ENCODE measurements around the gene FGFR2.

The FGFR2 gene

DNA sequence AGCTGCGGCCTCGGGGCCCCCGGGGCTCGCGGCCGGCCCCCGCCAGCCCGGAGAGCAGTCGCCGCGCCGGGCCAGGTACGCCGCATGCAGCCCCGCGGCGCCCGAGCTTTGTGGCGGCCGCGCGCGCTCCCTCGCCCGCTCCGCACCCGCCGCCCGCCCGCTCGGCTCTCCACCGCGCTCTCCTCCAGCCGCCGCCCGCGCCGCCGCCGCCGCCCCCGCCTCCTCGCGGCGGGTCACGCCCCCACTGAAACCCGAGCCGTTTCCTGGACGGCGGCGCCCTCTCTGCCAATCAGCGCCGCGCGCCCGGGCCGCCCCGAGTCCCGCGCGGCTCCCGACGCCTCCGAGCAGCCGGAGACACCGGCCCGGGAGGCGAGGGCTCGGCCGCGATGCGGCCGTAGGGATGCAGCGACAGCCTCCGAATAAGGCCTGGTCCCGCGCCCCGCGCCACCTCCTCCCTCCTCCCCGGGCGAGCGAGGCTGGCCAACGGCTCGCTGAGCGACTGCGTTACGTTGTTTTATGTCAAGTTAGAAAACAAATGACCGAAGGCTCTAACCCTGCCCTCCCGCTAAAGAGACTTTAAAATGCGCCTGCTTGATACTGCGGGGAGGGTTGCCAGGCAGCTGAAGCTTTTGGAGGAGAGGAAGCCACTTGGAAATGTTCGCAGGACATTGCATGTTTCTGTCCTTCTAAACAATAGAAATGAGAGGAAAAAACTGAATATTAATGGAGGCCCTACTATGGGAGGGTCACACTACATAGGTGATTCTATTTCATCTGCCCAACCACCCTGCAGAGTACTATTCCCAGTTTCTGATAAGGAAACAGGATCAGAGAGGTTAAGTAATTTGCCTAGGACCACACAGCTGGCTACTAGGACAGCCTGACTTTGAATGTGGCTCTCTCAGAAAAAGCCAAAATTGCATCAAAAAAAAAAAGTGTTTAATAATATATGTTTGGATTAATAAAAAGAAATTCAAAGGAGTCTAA, at the start of gene FGFR2:
TSS of gene FGFR2 (minus strand) at position 182 of the 987 bp plus-strand sequence. CDS start 4,627 bp downstream, outside the sequence.
- H4K20me1 ChIP-seq (ENCODE audit: insufficient read depth) = no peaks in the 10 kb centered on the region
- H2AFZ ChIP-seq (ENCODE audit: low read depth) = peak within 1 kb of the TSS; percentile 79
- H3K27me3 ChIP-seq (ENCODE audit: insufficient read depth, low read depth) = no peaks in the 10 kb centered on the region
- TF ChIP-seq, protein P1, sequence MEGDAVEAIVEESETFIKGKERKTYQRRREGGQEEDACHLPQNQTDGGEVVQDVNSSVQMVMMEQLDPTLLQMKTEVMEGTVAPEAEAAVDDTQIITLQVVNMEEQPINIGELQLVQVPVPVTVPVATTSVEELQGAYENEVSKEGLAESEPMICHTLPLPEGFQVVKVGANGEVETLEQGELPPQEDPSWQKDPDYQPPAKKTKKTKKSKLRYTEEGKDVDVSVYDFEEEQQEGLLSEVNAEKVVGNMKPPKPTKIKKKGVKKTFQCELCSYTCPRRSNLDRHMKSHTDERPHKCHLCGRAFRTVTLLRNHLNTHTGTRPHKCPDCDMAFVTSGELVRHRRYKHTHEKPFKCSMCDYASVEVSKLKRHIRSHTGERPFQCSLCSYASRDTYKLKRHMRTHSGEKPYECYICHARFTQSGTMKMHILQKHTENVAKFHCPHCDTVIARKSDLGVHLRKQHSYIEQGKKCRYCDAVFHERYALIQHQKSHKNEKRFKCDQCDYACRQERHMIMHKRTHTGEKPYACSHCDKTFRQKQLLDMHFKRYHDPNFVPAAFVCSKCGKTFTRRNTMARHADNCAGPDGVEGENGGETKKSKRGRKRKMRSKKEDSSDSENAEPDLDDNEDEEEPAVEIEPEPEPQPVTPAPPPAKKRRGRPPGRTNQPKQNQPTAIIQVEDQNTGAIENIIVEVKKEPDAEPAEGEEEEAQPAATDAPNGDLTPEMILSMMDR (conservative IDR thresholded peaks at IDR 0.05; ENCODE audit: low read depth, low read length) = no peak
- peak within 1 kb of the TSS; percentile 58 for H3K27ac ChIP-seq
- no peaks in the 10 kb centered on the region for H3K36me3 ChIP-seq (ENCODE audit: insufficient read depth)
- peaks cover 43% of the 10 kb centered on the region for H3K79me2 ChIP-seq (ENCODE audit: insufficient read depth, low read depth)
- peak within 1 kb of the TSS; percentile 31; the same call in 1 of the 2 replicates for H3K9ac ChIP-seq
- H3K4me1 ChIP-seq (ENCODE audit: low read depth, poor library complexity, severe bottlenecking) = peaks cover 59% of the 10 kb centered on the region
- no peak within 1 kb of the TSS for H3K4me3 ChIP-seq (IDR thresholded peaks at IDR 0.05; ENCODE audit: insufficient read depth, low read depth, low read length)
- peak within 1 kb of the TSS; percentile 96 for H3K4me2 ChIP-seq

DNA sequence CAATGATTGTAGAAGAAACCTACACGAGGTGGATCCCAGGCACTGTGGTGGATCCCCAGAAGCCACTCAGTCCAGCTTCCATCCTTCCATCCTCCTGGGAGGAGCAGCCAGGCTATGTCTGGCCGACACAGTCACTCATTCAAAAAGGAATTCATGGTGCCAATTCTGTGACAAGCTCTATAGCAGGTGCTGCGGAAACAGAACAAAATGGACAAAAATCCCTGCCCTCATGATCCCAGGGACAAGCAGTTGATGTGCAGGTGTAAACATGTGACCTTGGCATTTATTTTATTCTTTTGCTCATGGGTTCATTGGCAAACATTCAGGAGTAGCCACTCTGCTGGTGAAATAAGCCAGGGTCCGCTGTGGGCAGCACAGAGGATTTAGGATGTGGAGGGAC, 49.2 kb upstream of the FGFR2 start:
- no peaks in the 10 kb centered on the region for H3K36me3 ChIP-seq (ENCODE audit: insufficient read depth)
- no peaks in the 10 kb centered on the region for H4K20me1 ChIP-seq (ENCODE audit: insufficient read depth)
- H2AFZ ChIP-seq (ENCODE audit: low read depth) = no peak overlapping the region
- no peak overlapping the region for H3K9ac ChIP-seq
- no peaks in the 10 kb centered on the region for H3K27me3 ChIP-seq (ENCODE audit: insufficient read depth, low read depth)
- H3K79me2 ChIP-seq (ENCODE audit: insufficient read depth, low read depth) = no peaks in the 10 kb centered on the region
- TF ChIP-seq, protein P1 (conservative IDR thresholded peaks at IDR 0.05; ENCODE audit: low read depth, low read length) = no peak
- no peak overlapping the region for H3K27ac ChIP-seq
- no peak overlapping the region for H3K4me2 ChIP-seq
- no peak overlapping the region for H3K4me3 ChIP-seq (IDR thresholded peaks at IDR 0.05; ENCODE audit: insufficient read depth, low read depth, low read length)
- no peaks in the 10 kb centered on the region for H3K4me1 ChIP-seq (ENCODE audit: low read depth, poor library complexity, severe bottlenecking)

DNA sequence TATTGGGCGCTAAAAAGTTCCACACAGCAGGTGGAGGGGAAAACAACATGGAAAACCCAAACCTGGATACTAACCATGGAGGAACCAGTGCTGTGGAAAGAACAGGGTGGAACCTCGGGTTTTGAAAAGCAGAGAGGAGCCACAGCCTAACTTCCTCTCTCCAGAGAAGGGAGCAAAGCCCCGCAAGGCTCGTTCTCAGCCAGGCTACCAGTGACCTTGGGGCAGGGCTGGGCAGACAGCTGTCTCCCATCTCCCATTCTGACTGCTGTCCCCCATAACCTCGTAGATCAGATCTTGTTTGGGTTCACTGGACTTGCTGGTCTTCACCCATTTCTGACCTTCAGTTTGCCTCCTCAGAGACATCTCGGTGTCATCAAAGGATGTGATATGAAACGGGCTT, 47.5 kb upstream of the FGFR2 start:
- H3K4me1 ChIP-seq (ENCODE audit: low read depth, poor library complexity, severe bottlenecking) = no peaks in the 10 kb centered on the region
- no peaks in the 10 kb centered on the region for H3K79me2 ChIP-seq (ENCODE audit: insufficient read depth, low read depth)
- H3K27me3 ChIP-seq (ENCODE audit: insufficient read depth, low read depth) = no peaks in the 10 kb centered on the region
- no peak overlapping the region for H3K4me2 ChIP-seq
- H3K27ac ChIP-seq = no peak overlapping the region
- TF ChIP-seq, protein P1 (conservative IDR thresholded peaks at IDR 0.05; ENCODE audit: low read depth, low read length) = no peak
- H3K4me3 ChIP-seq (IDR thresholded peaks at IDR 0.05; ENCODE audit: insufficient read depth, low read depth, low read length) = no peak overlapping the region
- H3K9ac ChIP-seq = no peak overlapping the region
- H2AFZ ChIP-seq (ENCODE audit: low read depth) = no peak overlapping the region
- no peaks in the 10 kb centered on the region for H4K20me1 ChIP-seq (ENCODE audit: insufficient read depth)
- no peaks in the 10 kb centered on the region for H3K36me3 ChIP-seq (ENCODE audit: insufficient read depth)

DNA sequence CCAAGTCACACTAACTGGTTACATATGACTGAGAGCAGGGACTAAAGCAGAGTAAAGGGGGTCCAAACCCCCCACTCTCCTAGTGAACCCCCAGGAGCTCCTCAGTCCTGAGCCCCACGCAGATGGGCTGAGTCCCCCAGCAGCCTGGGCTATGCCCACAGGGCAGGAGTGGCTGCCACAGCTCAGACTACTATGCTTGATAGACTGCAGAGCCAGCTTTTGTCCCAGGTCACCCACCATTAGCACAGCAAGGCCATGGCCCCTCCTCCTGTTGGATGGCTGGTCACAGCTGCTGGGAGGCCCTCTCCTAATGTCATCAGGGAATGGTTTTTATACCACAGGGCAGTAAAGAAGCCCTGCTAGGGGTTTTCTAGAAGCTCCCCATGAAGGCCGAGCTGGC, 46.3 kb upstream of the FGFR2 start:
- H2AFZ ChIP-seq (ENCODE audit: low read depth) = no peak overlapping the region
- no peak overlapping the region for H3K27ac ChIP-seq
- TF ChIP-seq, protein P1 (conservative IDR thresholded peaks at IDR 0.05; ENCODE audit: low read depth, low read length) = no peak
- H3K4me3 ChIP-seq (IDR thresholded peaks at IDR 0.05; ENCODE audit: insufficient read depth, low read depth, low read length) = no peak overlapping the region
- H3K27me3 ChIP-seq (ENCODE audit: insufficient read depth, low read depth) = no peaks in the 10 kb centered on the region
- H3K4me1 ChIP-seq (ENCODE audit: low read depth, poor library complexity, severe bottlenecking) = no peaks in the 10 kb centered on the region
- H3K9ac ChIP-seq = no peak overlapping the region
- H3K79me2 ChIP-seq (ENCODE audit: insufficient read depth, low read depth) = no peaks in the 10 kb centered on the region
- no peak overlapping the region for H3K4me2 ChIP-seq
- H3K36me3 ChIP-seq (ENCODE audit: insufficient read depth) = no peaks in the 10 kb centered on the region
- no peaks in the 10 kb centered on the region for H4K20me1 ChIP-seq (ENCODE audit: insufficient read depth)
